Activated T-cell treated with anti-CD3 and anti-CD28 coated beads for 24 hours (primary cell): ENCODE data around the gene NLGN1.

ENCODE experiments used
- DNase-seq: peaks from one replicate; pipeline ENCODE4 v3.0.0-alpha.2; 2020; ENCODE audit warnings: low read depth

Gene NLGN1

GRCh38 chr3:173839859-173840258 lies 442.3 kb downstream of the NLGN1 start:
- no peak for DNase-seq

- no peak for DNase-seq
Observed at GRCh38 chr3:173841334-173841733, 443.8 kb downstream of the NLGN1 start.

- no peak for DNase-seq
Observed at GRCh38 chr3:173843060-173843459, 445.5 kb downstream of the NLGN1 start.

- DNase-seq, result no peak
Observed at GRCh38 chr3:173846584-173846983, 449.0 kb downstream of the NLGN1 start.

- DNase-seq, result no peak
Observed at GRCh38 chr3:173849489-173849888, 451.9 kb downstream of the NLGN1 start.

- DNase-seq, result no peak
Observed at GRCh38 chr3:173857154-173857553, 459.6 kb downstream of the NLGN1 start.

DNA sequence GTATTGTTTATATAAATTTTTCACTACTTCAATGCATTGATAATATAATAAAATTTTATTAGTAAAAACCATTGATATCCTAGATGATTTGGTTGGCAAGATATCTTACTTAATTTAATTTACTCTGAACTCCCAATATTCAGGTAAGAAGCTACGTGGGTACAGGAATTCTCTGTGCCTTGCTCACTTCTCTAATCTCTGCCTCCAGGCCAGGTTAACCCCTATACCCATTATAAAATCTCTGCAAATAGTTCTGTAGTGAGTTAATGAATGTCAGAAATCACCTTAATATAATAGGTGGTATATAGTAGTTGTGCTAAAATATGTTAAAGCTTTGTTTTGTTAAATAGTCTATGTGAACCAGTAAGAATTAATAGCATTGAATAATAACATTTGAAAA lies 465.2 kb downstream of the NLGN1 start:
- DNase-seq, result no peak

GRCh38 chr3:173863551-173863950 lies 466.0 kb downstream of the NLGN1 start:
- no peak for DNase-seq

DNA sequence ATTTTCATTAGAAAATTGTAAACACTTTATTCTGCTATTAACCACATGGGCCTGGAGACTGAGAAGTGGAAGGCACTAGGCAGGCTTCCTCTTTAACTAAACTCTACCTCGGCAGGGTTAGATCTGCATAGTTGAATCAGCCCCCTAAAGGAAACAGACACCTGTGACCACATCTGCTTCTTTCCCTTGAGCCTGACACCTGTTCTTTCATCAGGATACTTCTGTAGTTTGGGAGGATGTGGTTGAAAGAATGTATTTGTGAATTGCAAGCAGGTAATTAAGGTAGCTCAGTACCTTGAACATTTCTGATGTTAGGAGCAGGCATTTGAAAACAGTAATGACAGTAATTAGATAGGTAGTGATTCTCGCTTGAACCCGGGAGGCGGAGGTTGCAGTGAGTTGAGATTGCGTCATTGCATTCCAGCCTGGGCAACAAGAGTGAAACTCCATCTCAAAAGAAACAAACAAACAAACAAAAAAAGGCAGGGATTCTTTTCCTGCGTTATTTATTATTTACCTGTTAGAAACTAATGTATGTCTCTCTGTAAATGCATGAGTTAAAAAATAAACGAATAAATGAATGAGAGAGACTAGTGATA lies 468.5 kb downstream of the NLGN1 start:
- no peak for DNase-seq

DNA sequence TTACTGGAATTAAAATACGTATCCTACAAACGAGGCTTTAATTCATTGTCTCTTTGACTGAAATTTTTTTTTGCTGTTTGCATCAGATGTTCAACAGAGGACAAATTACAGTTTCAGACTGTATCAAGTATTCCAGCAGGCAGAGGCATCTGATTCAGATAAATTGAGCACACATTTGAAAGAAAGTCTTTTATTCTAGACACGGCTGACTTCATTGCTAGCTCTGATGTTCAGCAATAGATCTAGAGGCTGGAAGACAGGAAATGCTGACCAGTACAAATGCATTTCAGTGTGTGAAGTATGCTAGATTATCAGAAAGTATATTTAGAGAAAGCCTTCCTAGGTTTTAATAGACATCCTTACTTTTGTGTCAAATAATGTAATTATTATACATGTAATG lies 472.2 kb downstream of the NLGN1 start:
- DNase-seq, result no peak

DNA sequence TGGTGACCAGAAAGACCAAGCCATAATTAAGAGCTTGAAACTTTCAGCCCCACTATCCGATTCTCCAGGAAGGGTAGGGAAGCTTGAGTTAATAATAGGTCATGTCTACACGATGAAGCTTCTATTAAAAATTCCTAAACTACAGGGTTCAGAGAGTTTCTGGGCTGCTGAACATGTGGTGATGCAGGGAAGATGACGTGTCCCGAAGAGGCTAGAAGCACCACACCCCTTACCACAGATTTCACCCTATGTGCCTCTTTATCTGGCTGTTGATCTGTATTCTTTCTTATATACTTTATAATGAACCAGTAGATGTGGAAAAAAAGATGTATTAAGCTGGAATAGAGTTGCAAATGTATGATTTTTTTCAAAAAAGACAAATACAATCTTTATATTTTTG lies 473.4 kb downstream of the NLGN1 start:
- DNase-seq, result no peak

GRCh38 chr3:173875790-173876189 lies 478.2 kb downstream of the NLGN1 start:
- no peak for DNase-seq

DNA sequence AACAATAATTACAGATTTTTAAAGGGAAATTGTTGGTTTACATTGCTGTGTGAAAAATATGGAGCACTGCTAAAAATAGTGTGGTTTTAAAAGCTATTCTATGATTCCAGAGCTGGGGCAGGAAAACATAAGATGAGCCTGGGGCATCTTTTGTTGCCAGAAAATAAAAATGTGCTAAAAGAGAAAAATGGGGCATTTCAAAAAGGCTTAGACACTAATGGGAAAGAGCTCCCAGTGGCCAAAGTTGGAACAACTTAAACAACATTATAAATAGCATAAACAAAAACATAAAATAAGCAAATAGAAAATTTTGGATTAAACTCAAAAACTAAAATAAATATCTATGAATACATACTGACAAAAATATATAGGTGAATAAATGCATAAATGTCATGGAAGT lies 478.9 kb downstream of the NLGN1 start:
- DNase-seq, result no peak

GRCh38 chr3:173887888-173888287 lies 490.3 kb downstream of the NLGN1 start:
- DNase-seq, result no peak

DNA sequence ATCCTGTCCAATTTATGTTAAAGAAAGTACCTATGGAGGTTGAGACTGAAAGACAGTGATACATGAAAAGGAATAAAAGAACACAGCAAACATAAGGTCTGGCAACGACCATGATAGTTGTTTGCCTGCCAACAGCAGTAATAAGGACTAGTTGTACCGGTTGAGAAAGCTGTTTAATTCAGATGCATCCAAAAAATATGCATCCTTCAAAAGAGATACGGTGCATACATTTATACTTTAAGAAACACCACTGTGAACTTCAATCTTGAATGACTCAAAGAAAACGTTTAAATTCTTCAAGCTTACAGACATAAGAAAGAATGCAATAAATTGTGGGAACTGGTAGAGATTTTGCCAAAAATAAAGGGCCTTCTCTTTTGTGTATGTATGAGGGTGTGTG lies 492.1 kb downstream of the NLGN1 start:
- no peak for DNase-seq

GRCh38 chr3:173890091-173890490 lies 492.5 kb downstream of the NLGN1 start:
- DNase-seq, result no peak

DNA sequence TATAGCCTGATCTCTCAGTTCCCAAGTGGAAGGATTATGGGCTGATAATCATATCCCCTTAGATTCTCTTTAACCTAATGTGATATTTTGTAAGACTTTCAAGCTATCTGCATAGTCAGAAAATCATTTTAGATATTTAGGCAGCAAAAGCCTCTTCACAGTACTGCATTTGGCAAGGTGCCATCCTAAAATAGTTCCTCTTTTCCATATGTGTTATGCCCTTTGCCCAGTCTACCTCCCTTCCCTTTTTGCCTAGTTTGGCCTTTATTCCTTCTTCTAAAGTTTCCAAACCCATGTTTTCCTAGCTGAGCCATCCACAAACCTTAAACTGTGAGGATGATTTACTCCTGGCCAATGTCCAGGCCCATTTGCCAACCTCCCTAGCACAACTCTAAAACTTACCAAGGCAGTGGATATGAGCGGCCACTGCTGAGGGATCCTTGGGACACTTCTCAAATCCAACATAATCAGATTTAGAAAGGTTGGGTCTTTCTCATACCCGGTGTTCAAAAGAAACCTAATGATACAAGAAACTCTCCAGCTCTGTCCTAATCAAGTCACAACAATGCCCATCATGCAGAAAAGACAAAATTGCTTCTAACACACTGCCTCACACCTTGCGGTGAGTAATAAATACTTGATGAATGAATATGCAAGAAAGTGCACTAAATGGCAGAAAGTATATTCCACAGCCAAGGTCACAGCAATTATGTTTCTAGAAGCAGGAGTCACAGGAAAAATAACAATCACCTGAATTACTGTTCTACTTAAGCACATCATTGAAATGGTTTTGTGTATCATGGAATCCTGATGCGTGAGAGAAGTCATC lies 493.9 kb downstream of the NLGN1 start:
- DNase-seq, result no peak

DNA sequence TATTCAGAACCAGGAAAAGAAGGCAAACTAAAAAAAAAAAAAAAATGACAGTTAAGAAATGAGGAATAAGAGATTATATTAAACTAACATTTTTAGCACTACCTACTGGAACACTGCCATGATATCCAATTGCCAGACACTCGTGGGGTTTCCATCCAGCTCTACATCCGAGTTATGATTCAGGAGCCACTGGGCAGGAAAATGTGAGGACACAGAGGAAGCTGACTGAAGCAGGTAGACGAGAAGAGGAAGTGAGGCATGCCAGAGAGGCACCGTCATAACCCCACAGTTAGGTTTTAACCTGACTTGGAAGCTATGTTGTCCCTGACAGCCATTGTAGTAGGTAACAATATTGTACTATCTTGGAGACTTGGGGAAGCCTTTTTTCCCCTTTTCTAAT lies 495.0 kb downstream of the NLGN1 start:
- no peak for DNase-seq

- DNase-seq, result no peak
Observed at GRCh38 chr3:173893066-173893465, 495.5 kb downstream of the NLGN1 start.

- no peak for DNase-seq
Observed at GRCh38 chr3:173893835-173894234, 496.3 kb downstream of the NLGN1 start.

DNA sequence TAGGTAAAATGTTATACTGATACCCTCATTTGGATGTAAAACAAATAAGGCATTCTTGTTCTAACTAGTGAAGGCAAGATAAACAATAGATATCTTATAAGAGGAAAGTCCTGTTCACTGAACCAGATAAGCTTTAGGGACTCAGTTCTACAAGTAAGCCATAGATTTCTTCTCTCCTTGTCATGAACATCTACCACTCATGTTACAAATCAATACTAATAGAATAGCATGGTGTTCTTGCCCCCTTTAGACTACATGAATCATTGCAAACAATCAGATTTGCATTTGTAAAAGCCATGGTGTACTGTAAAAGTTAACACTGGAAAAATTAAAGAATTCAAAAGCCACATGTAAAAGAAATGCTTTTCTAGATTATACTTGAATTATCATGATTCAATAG lies 500.1 kb downstream of the NLGN1 start:
- no peak for DNase-seq

GRCh38 chr3:173901649-173902048 lies 504.1 kb downstream of the NLGN1 start:
- no peak for DNase-seq

- no peak for DNase-seq
Observed at GRCh38 chr3:173902401-173902800, 504.9 kb downstream of the NLGN1 start.

DNA sequence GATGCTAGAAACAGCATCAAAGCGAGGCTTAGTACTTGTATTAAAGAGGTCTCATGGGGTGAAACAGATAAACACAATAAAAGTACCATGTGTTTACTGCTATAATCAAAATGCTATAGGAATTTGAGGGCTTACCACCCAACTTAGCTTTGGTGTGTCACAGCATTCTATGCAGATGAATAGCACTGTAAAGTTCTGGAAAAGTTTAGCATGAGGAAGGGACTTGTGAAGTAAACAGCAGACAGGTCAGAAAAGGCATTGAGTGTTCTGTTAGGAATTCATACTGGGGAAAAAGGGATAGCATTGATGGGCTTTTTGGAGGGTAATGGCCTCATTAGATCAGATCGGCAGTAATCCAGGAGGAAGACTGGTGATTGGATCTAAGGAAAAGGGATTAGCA lies 505.3 kb downstream of the NLGN1 start:
- DNase-seq, result no peak
